IPS-18c (cell line): ENCODE results near the gene MOGAT3.

ENCODE experiments used
- H3K4me3 ChIP-seq: 2 replicates; pipeline ENCODE4 v1.7.0; 2013; ENCODE audit warnings: low read depth, mild to moderate bottlenecking, low read length, moderate library complexity; ENCODE audit not compliant: insufficient read depth
- H3K9me3 ChIP-seq: one replicate; pipeline ENCODE4 v1.6.1; 2013; ENCODE audit warnings: mild to moderate bottlenecking, low read length, moderate library complexity; ENCODE audit not compliant: control insufficient read depth, insufficient read depth

MOGAT3 gene

GRCh38 chr7:101159696-101160674 is 40.9 kb downstream of the MOGAT3 start:
- H3K4me3 ChIP-seq = no peak overlapping the region
- H3K9me3 ChIP-seq = peaks cover 2% of the 10 kb centered on the region

- Histone ChIP-seq H3K9me3 (peaks cover 2% of the 10 kb centered on the region), H3K4me3 (no peak overlapping the region)
These were observed 43.8 kb downstream of the MOGAT3 start for GRCh38 chr7:101156866-101157589.

GRCh38 chr7:101156277-101156676 is 44.6 kb downstream of the MOGAT3 start:
- Histone ChIP-seq H3K9me3 (peaks cover 2% of the 10 kb centered on the region), H3K4me3 (no peak overlapping the region)

GRCh38 chr7:101155303-101155702 is 45.5 kb downstream of the MOGAT3 start:
- Histone ChIP-seq H3K9me3 (no peaks in the 10 kb centered on the region), H3K4me3 (peak overlapping the region; percentile 84)

GRCh38 chr7:101154693-101155102 is 46.1 kb downstream of the MOGAT3 start:
- H3K9me3 ChIP-seq = no peaks in the 10 kb centered on the region

GRCh38 chr7:101153969-101154692 is 46.7 kb downstream of the MOGAT3 start, which contains the start of gene AP1S1:
Gene AP1S1, plus strand, starts transcription at chr7:101154476. Its CDS starts 39 bp downstream, at chr7:101154515.
- H3K9me3 ChIP-seq = no peaks in the 10 kb centered on the region
- peak within 1 kb of the TSS; percentile 84 for H3K4me3 ChIP-seq

More at GRCh38 chr7:101154693-101155102, 46.1 kb downstream of the MOGAT3 start:
- peak overlapping the region; percentile 84 for H3K4me3 ChIP-seq

- Histone ChIP-seq H3K9me3 (no peaks in the 10 kb centered on the region), H3K4me3 (no peak overlapping the region)
These were observed 48.8 kb downstream of the MOGAT3 start for GRCh38 chr7:101151908-101152651.
